ENCODE data around the gene FAM13C. TPM values are rescaled to one million over a fixed set of nuclear protein-coding genes. Genes with fewer than 3 reads are reported as not detected.

FAM13C gene
- polyA plus RNA-seq, 1 of the 3 experiments (the other 2 are of a cell fraction): 7.6 TPM

DNA sequence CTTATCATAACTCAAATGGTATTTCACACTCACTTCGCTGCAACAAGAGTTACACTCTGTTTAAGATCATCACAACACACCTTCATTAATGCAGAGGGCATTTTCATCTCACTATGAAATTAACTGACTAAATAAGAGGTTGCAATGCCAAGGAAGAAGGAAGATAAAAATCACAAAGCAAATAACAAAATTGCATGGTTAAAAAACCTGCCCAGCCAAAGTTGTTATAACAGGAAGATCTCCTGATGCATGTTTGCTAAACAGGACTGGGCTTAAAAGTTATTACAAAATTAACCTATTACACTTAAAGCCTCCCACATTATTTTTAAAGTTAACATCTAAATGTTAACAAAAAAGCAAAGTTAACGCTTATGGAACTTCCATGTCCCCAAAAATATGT is 11.8 kb downstream of the FAM13C start:
- Histone ChIP-seq H3K9ac (no peak overlapping the region), H2AFZ (ENCODE audit: low read depth) (no peak overlapping the region), H3K36me3 (replicated peaks in 1 of 2; ENCODE audit: control insufficient read depth in 1 of 2, insufficient read depth in 2 of 2, low read length in 1 of 2) (peaks cover 40 to 44% of the 10 kb centered on the region in 2 experiments), H3K4me1 (ENCODE audit: control insufficient read depth in 1 of 2, insufficient read depth in 2 of 2, low read depth in 1 of 2, low read length in 1 of 2) (no peaks in the 10 kb centered on the region; a peak in 1 of 4 replicates), H3K9me3 (no peaks in the 10 kb centered on the region), H3F3A (replicated peaks; ENCODE audit: insufficient read depth) (no peaks in the 10 kb centered on the region), H3K9me2 (no peaks in the 10 kb centered on the region), H3K79me2 (ENCODE audit: insufficient read depth) (no peaks in the 10 kb centered on the region), H3K27ac (ENCODE audit: low read depth in 2 of 2, low read length in 1 of 2) (no peak overlapping the region), H3K4me2 (no peak overlapping the region), H3K27me3 (ENCODE audit: insufficient read depth) (no peaks in the 10 kb centered on the region), H3K4me3 (ENCODE audit: low read depth in 2 of 2, low read length in 1 of 2) (no peak overlapping the region), H4K20me1 (ENCODE audit: insufficient read depth) (no peaks in the 10 kb centered on the region)
- 92% methylated on average over 2 of the region's 2 CpGs for WGBS (ENCODE audit: low lambda C conversion rate)
- DNase-seq: no peak
- POLR2A ChIA-PET: no interaction called here
- CTCF ChIA-PET: interaction anchor here (1.0 kb wide), 1 partner anchor 10 kb away, joined by 3 read pairs; no protein-coding TSS in a partner anchor
- TF ChIP-seq, protein P1, sequence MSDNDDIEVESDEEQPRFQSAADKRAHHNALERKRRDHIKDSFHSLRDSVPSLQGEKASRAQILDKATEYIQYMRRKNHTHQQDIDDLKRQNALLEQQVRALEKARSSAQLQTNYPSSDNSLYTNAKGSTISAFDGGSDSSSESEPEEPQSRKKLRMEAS (IDR thresholded peaks at IDR 0.05; ENCODE audit: low read depth): no peak
- TF ChIP-seq EZH2phosphoT487 (IDR thresholded peaks at IDR 0.05; ENCODE audit: borderline replicate concordance, low read depth) (no peak), RXRA (IDR thresholded peaks at IDR 0.05; ENCODE audit: borderline replicate concordance, low read depth) (no peak), MEF2A (IDR thresholded peaks at IDR 0.05; ENCODE audit: borderline replicate concordance, low read depth) (no peak), MXI1 (IDR thresholded peaks at IDR 0.05; ENCODE audit: low read depth, low read length) (no peak), GABPA (IDR thresholded peaks at IDR 0.05; ENCODE audit: low read depth) (no peak), SIN3A (IDR thresholded peaks at IDR 0.05; ENCODE audit: borderline replicate concordance, low read depth, low read length) (no peak), GATA2 (CRISPR knock-in tag; IDR thresholded peaks at IDR 0.05) (no peak), NFIC (IDR thresholded peaks at IDR 0.05; ENCODE audit: borderline replicate concordance) (no peak), POLR2AphosphoS5 (IDR thresholded peaks at IDR 0.05; ENCODE audit: low read depth, low read length) (no peak), ELF1 (IDR thresholded peaks at IDR 0.05) (no peak)
- TF ChIP-seq, protein P2, sequence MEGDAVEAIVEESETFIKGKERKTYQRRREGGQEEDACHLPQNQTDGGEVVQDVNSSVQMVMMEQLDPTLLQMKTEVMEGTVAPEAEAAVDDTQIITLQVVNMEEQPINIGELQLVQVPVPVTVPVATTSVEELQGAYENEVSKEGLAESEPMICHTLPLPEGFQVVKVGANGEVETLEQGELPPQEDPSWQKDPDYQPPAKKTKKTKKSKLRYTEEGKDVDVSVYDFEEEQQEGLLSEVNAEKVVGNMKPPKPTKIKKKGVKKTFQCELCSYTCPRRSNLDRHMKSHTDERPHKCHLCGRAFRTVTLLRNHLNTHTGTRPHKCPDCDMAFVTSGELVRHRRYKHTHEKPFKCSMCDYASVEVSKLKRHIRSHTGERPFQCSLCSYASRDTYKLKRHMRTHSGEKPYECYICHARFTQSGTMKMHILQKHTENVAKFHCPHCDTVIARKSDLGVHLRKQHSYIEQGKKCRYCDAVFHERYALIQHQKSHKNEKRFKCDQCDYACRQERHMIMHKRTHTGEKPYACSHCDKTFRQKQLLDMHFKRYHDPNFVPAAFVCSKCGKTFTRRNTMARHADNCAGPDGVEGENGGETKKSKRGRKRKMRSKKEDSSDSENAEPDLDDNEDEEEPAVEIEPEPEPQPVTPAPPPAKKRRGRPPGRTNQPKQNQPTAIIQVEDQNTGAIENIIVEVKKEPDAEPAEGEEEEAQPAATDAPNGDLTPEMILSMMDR (IDR thresholded peaks at IDR 0.05): no peak

DNA sequence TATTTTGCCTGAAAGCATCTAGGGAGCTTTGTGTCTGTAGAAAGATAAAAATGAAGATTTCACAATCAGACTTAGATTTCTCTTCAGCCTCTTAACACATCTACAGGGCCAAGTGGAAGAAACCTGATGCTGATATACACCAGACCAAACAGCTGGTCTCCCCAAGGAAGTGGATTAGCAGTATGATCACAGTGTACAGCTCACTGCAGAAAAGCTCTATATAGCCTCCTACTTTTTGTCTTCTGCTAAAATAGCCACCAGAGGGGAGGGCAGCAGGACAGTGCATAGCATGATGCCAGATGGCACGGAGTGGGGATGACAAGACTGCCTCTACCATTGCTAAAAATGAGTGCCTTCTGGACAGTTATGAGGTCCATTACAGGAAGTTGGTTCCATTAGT is 16.0 kb downstream of the FAM13C start:
- no peak overlapping the region for H3K9ac ChIP-seq
- no peaks in the 10 kb centered on the region for H3K9me3 ChIP-seq
- H4K20me1 ChIP-seq (ENCODE audit: insufficient read depth): no peaks in the 10 kb centered on the region
- ChIA-PET CTCF (interaction anchor here (1.2 kb wide), 1 partner anchor 233 kb away, joined by 3 read pairs; no protein-coding TSS in a partner anchor), POLR2A (no interaction called here)
- H3K36me3 ChIP-seq (replicated peaks in 1 of 2; ENCODE audit: control insufficient read depth in 1 of 2, insufficient read depth in 2 of 2, low read length in 1 of 2): peaks cover 12 to 19% of the 10 kb centered on the region in 2 experiments
- H3K4me3 ChIP-seq (ENCODE audit: low read depth in 2 of 2, low read length in 1 of 2): no peak overlapping the region
- no peak overlapping the region for H2AFZ ChIP-seq (ENCODE audit: low read depth)
- H3K4me1 ChIP-seq (ENCODE audit: control insufficient read depth in 1 of 2, insufficient read depth in 2 of 2, low read depth in 1 of 2, low read length in 1 of 2): no peaks in the 10 kb centered on the region; a peak in 1 of 4 replicates
- H3K9me2 ChIP-seq: no peaks in the 10 kb centered on the region
- H3K27ac ChIP-seq (ENCODE audit: low read depth in 2 of 2, low read length in 1 of 2): no peak overlapping the region
- no peak for DNase-seq
- no peaks in the 10 kb centered on the region for H3K27me3 ChIP-seq (ENCODE audit: insufficient read depth)
- H3F3A ChIP-seq (replicated peaks; ENCODE audit: insufficient read depth): no peaks in the 10 kb centered on the region
- no peak overlapping the region for H3K4me2 ChIP-seq
- no peaks in the 10 kb centered on the region for H3K79me2 ChIP-seq (ENCODE audit: insufficient read depth)
- WGBS (ENCODE audit: low lambda C conversion rate): 18% methylated on average over 1 of the region's 1 CpG
- TF ChIP-seq FOXM1 (IDR thresholded peaks at IDR 0.05; ENCODE audit: low read depth): no peak
- TF ChIP-seq, protein P2 (IDR thresholded peaks at IDR 0.05): no peak
- TF ChIP-seq FOXJ3 (CRISPR knock-in tag; IDR thresholded peaks at IDR 0.05): no peak
- TF ChIP-seq, protein P3, sequence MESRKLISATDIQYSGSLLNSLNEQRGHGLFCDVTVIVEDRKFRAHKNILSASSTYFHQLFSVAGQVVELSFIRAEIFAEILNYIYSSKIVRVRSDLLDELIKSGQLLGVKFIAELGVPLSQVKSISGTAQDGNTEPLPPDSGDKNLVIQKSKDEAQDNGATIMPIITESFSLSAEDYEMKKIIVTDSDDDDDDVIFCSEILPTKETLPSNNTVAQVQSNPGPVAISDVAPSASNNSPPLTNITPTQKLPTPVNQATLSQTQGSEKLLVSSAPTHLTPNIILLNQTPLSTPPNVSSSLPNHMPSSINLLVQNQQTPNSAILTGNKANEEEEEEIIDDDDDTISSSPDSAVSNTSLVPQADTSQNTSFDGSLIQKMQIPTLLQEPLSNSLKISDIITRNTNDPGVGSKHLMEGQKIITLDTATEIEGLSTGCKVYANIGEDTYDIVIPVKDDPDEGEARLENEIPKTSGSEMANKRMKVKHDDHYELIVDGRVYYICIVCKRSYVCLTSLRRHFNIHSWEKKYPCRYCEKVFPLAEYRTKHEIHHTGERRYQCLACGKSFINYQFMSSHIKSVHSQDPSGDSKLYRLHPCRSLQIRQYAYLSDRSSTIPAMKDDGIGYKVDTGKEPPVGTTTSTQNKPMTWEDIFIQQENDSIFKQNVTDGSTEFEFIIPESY (IDR thresholded peaks at IDR 0.05; ENCODE audit: borderline replicate concordance, low read depth): no peak
- no peak for TF ChIP-seq NRF1 (IDR thresholded peaks at IDR 0.05; ENCODE audit: low read depth, low read length)
- TF ChIP-seq EP300 (IDR thresholded peaks at IDR 0.05; ENCODE audit: borderline replicate concordance in 1 of 2, low read depth in 1 of 2, low read length in 1 of 2): no peak
- no peak for TF ChIP-seq TCF12 (IDR thresholded peaks at IDR 0.05)
- TF ChIP-seq MXI1 (IDR thresholded peaks at IDR 0.05; ENCODE audit: low read depth, low read length): no peak
- no peak for TF ChIP-seq MEF2A (IDR thresholded peaks at IDR 0.05; ENCODE audit: borderline replicate concordance, low read depth)
- TF ChIP-seq RAD21 (IDR thresholded peaks at IDR 0.05; ENCODE audit: low read length): no peak
- no peak for TF ChIP-seq NFIC (IDR thresholded peaks at IDR 0.05; ENCODE audit: borderline replicate concordance)
- TF ChIP-seq, protein P4, sequence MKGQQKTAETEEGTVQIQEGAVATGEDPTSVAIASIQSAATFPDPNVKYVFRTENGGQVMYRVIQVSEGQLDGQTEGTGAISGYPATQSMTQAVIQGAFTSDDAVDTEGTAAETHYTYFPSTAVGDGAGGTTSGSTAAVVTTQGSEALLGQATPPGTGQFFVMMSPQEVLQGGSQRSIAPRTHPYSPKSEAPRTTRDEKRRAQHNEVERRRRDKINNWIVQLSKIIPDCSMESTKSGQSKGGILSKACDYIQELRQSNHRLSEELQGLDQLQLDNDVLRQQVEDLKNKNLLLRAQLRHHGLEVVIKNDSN (IDR thresholded peaks at IDR 0.05; ENCODE audit: borderline replicate concordance, low read depth): no peak
- TF ChIP-seq, protein P5, sequence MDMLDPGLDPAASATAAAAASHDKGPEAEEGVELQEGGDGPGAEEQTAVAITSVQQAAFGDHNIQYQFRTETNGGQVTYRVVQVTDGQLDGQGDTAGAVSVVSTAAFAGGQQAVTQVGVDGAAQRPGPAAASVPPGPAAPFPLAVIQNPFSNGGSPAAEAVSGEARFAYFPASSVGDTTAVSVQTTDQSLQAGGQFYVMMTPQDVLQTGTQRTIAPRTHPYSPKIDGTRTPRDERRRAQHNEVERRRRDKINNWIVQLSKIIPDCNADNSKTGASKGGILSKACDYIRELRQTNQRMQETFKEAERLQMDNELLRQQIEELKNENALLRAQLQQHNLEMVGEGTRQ (IDR thresholded peaks at IDR 0.05; ENCODE audit: borderline replicate concordance, low read depth, low read length): no peak
